Muscle layer of duodenum (tissue), 2 donors: ENCODE data around the gene HTT.

Source experiments
- H3K27ac ChIP-seq: one replicate; pipeline ENCODE4 v1.7.0; 2013; ENCODE audit warnings: mild to moderate bottlenecking, low read length
- H3K27me3 ChIP-seq: one replicate; pipeline ENCODE4 v1.7.0; 2013; ENCODE audit warnings: low read depth, mild to moderate bottlenecking, control low read depth, low read length
- H3K36me3 ChIP-seq, 2 donors: one replicate each; pipeline ENCODE4 v1.7.0; 2013; ENCODE audit warnings: low read length in 2 of 2, control low read depth in 1 of 2, mild to moderate bottlenecking in 1 of 2; ENCODE audit not compliant: insufficient read depth in 2 of 2, control insufficient read depth in 1 of 2
- H3K4me1 ChIP-seq, 2 donors: one replicate each; pipeline ENCODE4 v1.7.0; 2013; ENCODE audit warnings: low read length in 2 of 2, mild to moderate bottlenecking in 2 of 2, control low read depth in 1 of 2, moderate library complexity in 1 of 2; ENCODE audit not compliant: insufficient read depth in 2 of 2, control insufficient read depth in 1 of 2
- H3K4me3 ChIP-seq, 2 donors: one replicate each; pipeline ENCODE4 v1.7.0; 2013; ENCODE audit warnings: low read length in 2 of 2, low read depth in 1 of 2, mild to moderate bottlenecking in 1 of 2
- H3K9me3 ChIP-seq, 2 donors: one replicate each; pipeline ENCODE4 v1.7.0; 2013; ENCODE audit warnings: low read length in 2 of 2, control low read depth in 1 of 2, mild to moderate bottlenecking in 1 of 2; ENCODE audit not compliant: control insufficient read depth in 1 of 2
- donor health status: healthy.

Gene HTT

GRCh38 chr4:3287271-3287971 lies 212.9 kb downstream of the HTT start:
- Histone ChIP-seq H3K9me3 (no peaks in the 10 kb centered on the region), H3K36me3 (no peaks in the 10 kb centered on the region), H3K4me3 (no peak overlapping the region), H3K27me3 (no peaks in the 10 kb centered on the region), H3K4me1 (peaks cover 0 to 7% of the 10 kb centered on the region in 2 donors), H3K27ac (no peak overlapping the region)

GRCh38 chr4:3287972-3288570 lies 213.6 kb downstream of the HTT start:
- no peaks in the 10 kb centered on the region for H3K36me3 ChIP-seq
- H3K4me3 ChIP-seq: no peak overlapping the region
- no peaks in the 10 kb centered on the region for H3K27me3 ChIP-seq
- H3K4me1 ChIP-seq: peaks cover 0 to 7% of the 10 kb centered on the region in 2 donors
- H3K27ac ChIP-seq: no peak overlapping the region
- H3K9me3 ChIP-seq: no peaks in the 10 kb centered on the region

GRCh38 chr4:3288571-3289094 lies 214.2 kb downstream of the HTT start:
- Histone ChIP-seq H3K4me1 (peaks cover 0 to 10% of the 10 kb centered on the region in 2 donors), H3K9me3 (no peaks in the 10 kb centered on the region)

DNA sequence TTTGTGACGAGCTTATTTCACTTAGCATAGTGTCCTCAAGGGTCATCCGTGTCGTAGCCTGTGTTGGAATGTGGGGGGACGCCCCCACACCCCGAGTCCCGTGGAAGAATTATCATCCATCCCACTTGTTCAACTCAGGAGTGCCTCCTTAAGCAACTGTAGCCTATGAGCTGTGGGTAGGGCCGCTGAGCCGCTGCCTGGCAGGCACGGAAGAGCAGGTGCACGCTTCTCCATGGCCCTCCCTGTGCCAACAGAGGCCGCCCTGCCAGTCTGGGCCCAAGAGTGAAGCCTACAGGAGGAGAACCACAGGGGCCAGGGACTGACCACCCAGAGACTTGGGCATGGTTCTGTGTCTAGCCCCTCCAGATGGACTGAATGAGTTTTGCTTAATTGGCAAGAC lies 216.0 kb downstream of the HTT start:
- no peak overlapping the region for H3K4me3 ChIP-seq
- H3K36me3 ChIP-seq: no peaks in the 10 kb centered on the region
- no peaks in the 10 kb centered on the region for H3K9me3 ChIP-seq
- peaks cover 0 to 17% of the 10 kb centered on the region in 2 donors for H3K4me1 ChIP-seq
- H3K27ac ChIP-seq: no peak overlapping the region
- no peaks in the 10 kb centered on the region for H3K27me3 ChIP-seq

More at GRCh38 chr4:3288571-3289094, 214.2 kb downstream of the HTT start:
- Histone ChIP-seq H3K27me3 (no peaks in the 10 kb centered on the region), H3K27ac (no peak overlapping the region), H3K36me3 (no peaks in the 10 kb centered on the region), H3K4me3 (no peak overlapping the region)

GRCh38 chr4:3290889-3291321 lies 216.4 kb downstream of the HTT start:
- H3K4me1 ChIP-seq: peaks cover 0 to 17% of the 10 kb centered on the region in 2 donors
- no peaks in the 10 kb centered on the region for H3K36me3 ChIP-seq
- no peaks in the 10 kb centered on the region for H3K9me3 ChIP-seq
- no peaks in the 10 kb centered on the region for H3K27me3 ChIP-seq
- no peak overlapping the region for H3K27ac ChIP-seq
- no peak overlapping the region for H3K4me3 ChIP-seq

DNA sequence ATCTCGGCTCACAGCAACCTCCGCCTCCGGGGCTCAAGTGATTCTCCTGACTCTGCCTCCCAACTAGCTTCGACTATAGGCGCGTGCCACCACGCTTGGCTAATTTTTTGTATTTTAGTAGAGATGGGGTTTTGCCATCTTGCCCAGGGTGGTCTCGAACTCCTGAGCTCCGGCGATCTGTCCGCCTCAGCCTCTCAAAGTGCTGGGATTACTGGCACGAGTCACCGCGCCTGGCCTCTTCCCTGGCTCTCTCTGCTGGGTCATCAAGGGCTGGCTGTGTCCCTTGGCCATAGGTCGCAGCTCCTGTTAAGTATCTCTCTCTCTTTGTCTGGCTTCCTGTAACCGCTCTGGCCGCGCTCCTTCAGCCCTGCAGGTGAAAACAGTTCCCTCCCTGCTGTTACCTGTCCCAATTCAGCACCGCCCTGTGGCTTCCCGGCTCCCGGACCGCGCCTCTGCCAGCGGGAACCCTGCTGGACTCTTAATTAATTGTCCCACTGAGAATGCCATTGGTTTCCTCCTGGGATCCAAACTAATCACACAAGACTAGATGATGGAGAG lies 217.0 kb downstream of the HTT start:
- H3K4me1 ChIP-seq: peaks cover 0 to 17% of the 10 kb centered on the region in 2 donors
- H3K36me3 ChIP-seq: no peaks in the 10 kb centered on the region
- peak overlapping the region; percentile 74 to 83 for H3K4me3 ChIP-seq
- H3K27me3 ChIP-seq: no peaks in the 10 kb centered on the region
- peak overlapping the region; percentile 51 for H3K27ac ChIP-seq
- no peaks in the 10 kb centered on the region for H3K9me3 ChIP-seq

DNA sequence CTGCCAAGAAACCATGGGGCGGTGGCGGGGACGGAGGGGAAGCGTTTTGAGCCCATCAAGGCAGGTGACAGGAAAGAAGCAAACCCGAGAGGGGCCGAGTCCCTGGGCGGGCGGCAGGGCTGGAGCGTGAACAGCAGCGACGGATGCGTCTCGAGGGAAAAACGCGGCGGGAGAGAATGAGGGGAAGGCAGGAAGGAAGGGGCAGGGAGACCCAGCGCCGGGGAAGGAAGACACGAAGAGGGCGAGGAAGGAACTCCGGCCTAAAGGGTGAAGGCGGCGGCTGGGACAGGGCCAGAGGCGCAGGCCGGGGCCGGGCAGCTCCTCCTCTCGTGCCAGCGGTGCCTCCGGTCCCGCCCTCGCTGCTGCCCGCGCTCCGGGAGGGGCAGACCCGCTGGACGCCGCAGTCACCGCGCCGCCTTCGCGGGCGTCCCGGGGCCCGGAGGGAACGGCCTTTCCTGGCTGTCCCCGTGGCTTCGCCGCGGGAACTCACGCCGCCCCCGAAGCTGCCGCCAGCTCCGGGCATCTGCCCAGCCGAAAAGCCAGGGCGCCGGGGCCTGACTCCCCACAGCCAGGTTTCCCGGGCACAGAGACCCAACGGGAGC lies 217.6 kb downstream of the HTT start:
- peaks cover 0 to 17% of the 10 kb centered on the region in 2 donors for H3K4me1 ChIP-seq
- H3K9me3 ChIP-seq: no peaks in the 10 kb centered on the region
- H3K4me3 ChIP-seq: peak overlapping the region; percentile 74 to 83
- peak overlapping the region; percentile 51 for H3K27ac ChIP-seq
- H3K27me3 ChIP-seq: no peaks in the 10 kb centered on the region
- no peaks in the 10 kb centered on the region for H3K36me3 ChIP-seq

DNA sequence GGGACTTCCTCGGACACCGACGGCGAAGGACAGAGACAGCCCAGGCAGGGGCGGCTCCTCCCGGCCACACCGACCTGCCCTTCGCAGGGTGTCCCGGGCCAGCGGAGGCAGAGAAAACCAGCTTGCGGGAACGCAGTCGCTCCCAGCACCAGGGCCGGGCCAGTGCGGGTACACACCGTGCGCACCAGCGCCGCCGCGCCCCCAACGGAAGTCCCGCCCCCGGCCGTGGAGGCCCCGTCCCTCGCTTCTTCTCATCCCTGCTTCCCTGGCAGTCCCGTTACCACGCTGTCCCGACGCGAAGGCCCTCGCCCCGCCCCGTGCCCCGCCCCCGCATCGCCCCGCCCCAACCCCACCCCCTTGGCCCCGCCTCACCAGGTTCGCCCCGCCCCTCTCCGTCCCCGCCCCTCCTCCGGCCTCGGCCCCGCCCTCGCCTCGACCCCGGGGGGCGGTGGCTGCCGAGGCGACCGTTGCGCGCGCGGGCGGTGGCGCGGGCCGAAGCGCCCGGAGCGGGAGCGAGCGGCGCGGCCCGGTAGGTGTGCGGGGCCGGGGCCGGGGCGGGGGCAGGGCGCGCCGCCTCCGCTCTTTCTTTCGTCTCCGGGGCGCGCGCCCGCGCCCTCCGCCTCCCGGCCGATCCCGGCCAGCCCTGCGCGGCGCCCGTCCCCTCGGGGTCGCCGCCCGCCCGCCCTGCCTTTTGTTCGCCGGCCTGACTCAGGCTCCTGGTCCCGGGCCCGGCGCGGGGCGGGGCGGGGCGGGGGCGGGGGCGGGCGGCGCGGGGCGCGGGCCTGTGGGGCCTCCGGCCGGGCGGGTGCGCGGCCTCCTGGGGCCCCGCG lies 218.3 kb downstream of the HTT start, which contains the start of gene RGS12:
Gene RGS12, plus strand, starts transcription at position 451 of the 830 bp plus-strand sequence. CDS start 23,150 bp downstream, outside the sequence.
- peak within 1 kb of the TSS; percentile 67 for H3K27ac ChIP-seq
- H3K4me3 ChIP-seq: peak within 1 kb of the TSS; percentile 74 to 83
- peaks cover 0 to 3% of the 10 kb centered on the region in 2 donors for H3K9me3 ChIP-seq
- no peaks in the 10 kb centered on the region for H3K27me3 ChIP-seq
- peaks cover 0 to 17% of the 10 kb centered on the region in 2 donors for H3K4me1 ChIP-seq
- no peaks in the 10 kb centered on the region for H3K36me3 ChIP-seq
